Measurements from ENCODE around the gene TMBIM1. TPM values are rescaled to one million over a fixed set of nuclear protein-coding genes. Genes with fewer than 3 reads are reported as not detected.

The TMBIM1 gene
- total RNA-seq, 3 donors from 2014 or later, result 168 to 330 (median 170) TPM

- no peaks in the 10 kb centered on the region for H3K36me3 ChIP-seq
- H3K27ac ChIP-seq, result no peak overlapping the region
- H3K4me3 ChIP-seq, result no peak overlapping the region
Measured at GRCh38 chr2:218332920-218333645, 40.8 kb upstream of the TMBIM1 start.

DNA sequence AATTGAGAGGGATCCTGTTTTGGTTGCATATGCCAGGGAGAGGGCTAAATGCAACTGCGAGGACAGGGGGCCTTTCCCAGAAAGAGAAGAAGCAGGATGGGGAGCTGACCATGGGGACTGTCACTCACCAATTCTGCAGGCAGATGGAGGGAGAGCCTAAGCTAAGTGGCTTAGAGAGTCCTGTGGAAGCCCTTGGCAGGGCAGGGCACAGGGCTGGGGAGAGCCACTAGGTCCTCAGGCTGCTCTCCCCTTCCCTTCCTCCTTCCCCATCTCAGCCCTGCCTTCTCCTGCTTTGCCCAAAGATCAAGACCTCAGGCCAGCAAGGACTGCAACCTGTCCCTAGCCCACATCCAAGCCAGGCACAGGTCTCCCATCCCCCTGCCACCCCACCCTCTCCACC, 40.0 kb upstream of the TMBIM1 start:
- DNase-seq (ENCODE audit: low spot score in 2 of 2), result no peak
- H3K27ac ChIP-seq, result no peak overlapping the region
- no peaks in the 10 kb centered on the region for H3K4me1 ChIP-seq
- intact Hi-C loops (cut with DNase I; ENCODE audit: low total_unique reads), result no loop called here
- H3K9me3 ChIP-seq, result no peaks in the 10 kb centered on the region
- no peak for TF ChIP-seq POLR2AphosphoS5 (IDR thresholded peaks at IDR 0.05)
- TF ChIP-seq POLR2A (IDR thresholded peaks at IDR 0.05), result no peak
- TF ChIP-seq, protein P1, sequence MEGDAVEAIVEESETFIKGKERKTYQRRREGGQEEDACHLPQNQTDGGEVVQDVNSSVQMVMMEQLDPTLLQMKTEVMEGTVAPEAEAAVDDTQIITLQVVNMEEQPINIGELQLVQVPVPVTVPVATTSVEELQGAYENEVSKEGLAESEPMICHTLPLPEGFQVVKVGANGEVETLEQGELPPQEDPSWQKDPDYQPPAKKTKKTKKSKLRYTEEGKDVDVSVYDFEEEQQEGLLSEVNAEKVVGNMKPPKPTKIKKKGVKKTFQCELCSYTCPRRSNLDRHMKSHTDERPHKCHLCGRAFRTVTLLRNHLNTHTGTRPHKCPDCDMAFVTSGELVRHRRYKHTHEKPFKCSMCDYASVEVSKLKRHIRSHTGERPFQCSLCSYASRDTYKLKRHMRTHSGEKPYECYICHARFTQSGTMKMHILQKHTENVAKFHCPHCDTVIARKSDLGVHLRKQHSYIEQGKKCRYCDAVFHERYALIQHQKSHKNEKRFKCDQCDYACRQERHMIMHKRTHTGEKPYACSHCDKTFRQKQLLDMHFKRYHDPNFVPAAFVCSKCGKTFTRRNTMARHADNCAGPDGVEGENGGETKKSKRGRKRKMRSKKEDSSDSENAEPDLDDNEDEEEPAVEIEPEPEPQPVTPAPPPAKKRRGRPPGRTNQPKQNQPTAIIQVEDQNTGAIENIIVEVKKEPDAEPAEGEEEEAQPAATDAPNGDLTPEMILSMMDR (IDR thresholded peaks at IDR 0.05), result no peak
- no peaks in the 10 kb centered on the region for H3K36me3 ChIP-seq
- H3K27me3 ChIP-seq, result no peaks in the 10 kb centered on the region
- H3K4me3 ChIP-seq, result no peak overlapping the region

More at GRCh38 chr2:218332920-218333645, 40.8 kb upstream of the TMBIM1 start:
- Histone ChIP-seq H3K4me1 (no peaks in the 10 kb centered on the region), H3K9me3 (no peaks in the 10 kb centered on the region), H3K27me3 (no peaks in the 10 kb centered on the region)
- DNase-seq (ENCODE audit: low spot score in 2 of 2), result no peak
- TF ChIP-seq, protein P1 (IDR thresholded peaks at IDR 0.05), result no peak
- TF ChIP-seq POLR2AphosphoS5 (IDR thresholded peaks at IDR 0.05), result no peak
- intact Hi-C loops (cut with DNase I; ENCODE audit: low total_unique reads), result no loop called here

DNA sequence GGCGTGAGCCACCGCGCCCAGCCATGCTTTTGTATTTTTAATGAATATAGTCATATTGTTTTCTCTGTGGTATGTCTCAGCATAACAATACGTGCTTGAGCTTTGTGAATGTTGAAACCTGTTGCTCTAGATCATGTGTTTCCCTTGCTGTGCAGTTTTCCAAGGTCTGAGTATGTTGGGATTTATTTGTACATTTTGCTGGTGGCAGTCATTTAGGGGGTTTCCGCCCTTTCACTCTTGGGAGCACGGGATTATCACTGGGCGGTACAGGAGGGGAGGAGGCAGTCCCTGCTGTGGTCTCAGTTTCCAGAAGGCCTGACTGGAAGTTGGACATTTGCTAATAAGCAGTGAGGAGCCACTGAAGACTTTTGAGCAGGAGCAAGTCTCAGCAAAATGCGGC, 39.4 kb upstream of the TMBIM1 start:
- no peak overlapping the region for H3K27ac ChIP-seq
- H3K4me3 ChIP-seq, result no peak overlapping the region
- no peaks in the 10 kb centered on the region for H3K9me3 ChIP-seq
- TF ChIP-seq, protein P1 (IDR thresholded peaks at IDR 0.05), result no peak
- no peak for TF ChIP-seq POLR2A (IDR thresholded peaks at IDR 0.05)
- TF ChIP-seq POLR2AphosphoS5 (IDR thresholded peaks at IDR 0.05), result no peak
- no peak for DNase-seq (ENCODE audit: low spot score in 2 of 2)
- intact Hi-C loops (cut with DNase I; ENCODE audit: low total_unique reads), result no loop called here
- no peaks in the 10 kb centered on the region for H3K4me1 ChIP-seq
- no peaks in the 10 kb centered on the region for H3K36me3 ChIP-seq
- no peaks in the 10 kb centered on the region for H3K27me3 ChIP-seq

- no peak overlapping the region for H3K27ac ChIP-seq
- H3K36me3 ChIP-seq, result no peaks in the 10 kb centered on the region
- no peak overlapping the region for H3K4me3 ChIP-seq
- TF ChIP-seq POLR2A (IDR thresholded peaks at IDR 0.05) (no peak), POLR2AphosphoS5 (IDR thresholded peaks at IDR 0.05) (no peak)
- TF ChIP-seq, protein P1 (IDR thresholded peaks at IDR 0.05), result no peak
- intact Hi-C loops (cut with DNase I; ENCODE audit: low total_unique reads), result no loop called here
- DNase-seq (ENCODE audit: low spot score in 2 of 2), result no peak
- H3K9me3 ChIP-seq, result no peaks in the 10 kb centered on the region
- H3K4me1 ChIP-seq, result no peaks in the 10 kb centered on the region
- H3K27me3 ChIP-seq, result no peaks in the 10 kb centered on the region
Measured at GRCh38 chr2:218329826-218330593, 37.7 kb upstream of the TMBIM1 start.

Data from breast epithelium (tissue), 4 donors.